C4-2B (cell line): ENCODE measurements around the gene FAF1.

Source experiments
- ZFX ChIP-seq: fragments of 450-650 bp; IDR thresholded peaks from 2 replicates; pipeline ENCODE4 v1.6.1; 2017
- TF ChIP-seq, protein P1 (sequence below): fragments of 450-650 bp; conservative IDR thresholded peaks from 2 replicates; pipeline ENCODE4 v1.5.1; 2017; ENCODE audit warnings: mild to moderate bottlenecking

DNA sequence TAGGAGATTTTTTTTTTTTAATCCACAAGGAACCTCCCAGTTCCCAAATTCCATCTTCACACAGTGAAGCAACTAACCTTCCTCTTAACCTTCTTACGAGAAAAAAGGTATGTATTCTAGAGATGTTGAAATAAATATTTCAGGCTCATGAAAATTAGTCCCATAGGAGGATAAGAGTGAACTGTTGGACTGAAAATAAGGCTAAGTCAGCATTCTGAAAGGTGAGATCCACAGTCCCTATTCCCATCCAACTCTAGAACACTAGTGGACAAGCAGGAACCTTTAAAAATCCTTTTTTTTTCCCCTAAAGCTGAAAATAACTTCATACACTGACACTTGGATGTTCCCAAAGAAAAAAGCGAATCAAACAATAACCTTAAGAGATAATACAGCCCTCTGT, 44.4 kb downstream of the FAF1 start:
- TF ChIP-seq, protein P1, sequence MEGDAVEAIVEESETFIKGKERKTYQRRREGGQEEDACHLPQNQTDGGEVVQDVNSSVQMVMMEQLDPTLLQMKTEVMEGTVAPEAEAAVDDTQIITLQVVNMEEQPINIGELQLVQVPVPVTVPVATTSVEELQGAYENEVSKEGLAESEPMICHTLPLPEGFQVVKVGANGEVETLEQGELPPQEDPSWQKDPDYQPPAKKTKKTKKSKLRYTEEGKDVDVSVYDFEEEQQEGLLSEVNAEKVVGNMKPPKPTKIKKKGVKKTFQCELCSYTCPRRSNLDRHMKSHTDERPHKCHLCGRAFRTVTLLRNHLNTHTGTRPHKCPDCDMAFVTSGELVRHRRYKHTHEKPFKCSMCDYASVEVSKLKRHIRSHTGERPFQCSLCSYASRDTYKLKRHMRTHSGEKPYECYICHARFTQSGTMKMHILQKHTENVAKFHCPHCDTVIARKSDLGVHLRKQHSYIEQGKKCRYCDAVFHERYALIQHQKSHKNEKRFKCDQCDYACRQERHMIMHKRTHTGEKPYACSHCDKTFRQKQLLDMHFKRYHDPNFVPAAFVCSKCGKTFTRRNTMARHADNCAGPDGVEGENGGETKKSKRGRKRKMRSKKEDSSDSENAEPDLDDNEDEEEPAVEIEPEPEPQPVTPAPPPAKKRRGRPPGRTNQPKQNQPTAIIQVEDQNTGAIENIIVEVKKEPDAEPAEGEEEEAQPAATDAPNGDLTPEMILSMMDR: no peak
- no peak for TF ChIP-seq ZFX
